Measurements from ENCODE around the gene TMOD1. TPM values are rescaled to one million over a fixed set of nuclear protein-coding genes. Genes with fewer than 3 reads are reported as not detected.

TMOD1 gene
- total and polyA plus RNA-seq, 10 donors = 1.6 to 5.8 (median 2.7) TPM

DNA sequence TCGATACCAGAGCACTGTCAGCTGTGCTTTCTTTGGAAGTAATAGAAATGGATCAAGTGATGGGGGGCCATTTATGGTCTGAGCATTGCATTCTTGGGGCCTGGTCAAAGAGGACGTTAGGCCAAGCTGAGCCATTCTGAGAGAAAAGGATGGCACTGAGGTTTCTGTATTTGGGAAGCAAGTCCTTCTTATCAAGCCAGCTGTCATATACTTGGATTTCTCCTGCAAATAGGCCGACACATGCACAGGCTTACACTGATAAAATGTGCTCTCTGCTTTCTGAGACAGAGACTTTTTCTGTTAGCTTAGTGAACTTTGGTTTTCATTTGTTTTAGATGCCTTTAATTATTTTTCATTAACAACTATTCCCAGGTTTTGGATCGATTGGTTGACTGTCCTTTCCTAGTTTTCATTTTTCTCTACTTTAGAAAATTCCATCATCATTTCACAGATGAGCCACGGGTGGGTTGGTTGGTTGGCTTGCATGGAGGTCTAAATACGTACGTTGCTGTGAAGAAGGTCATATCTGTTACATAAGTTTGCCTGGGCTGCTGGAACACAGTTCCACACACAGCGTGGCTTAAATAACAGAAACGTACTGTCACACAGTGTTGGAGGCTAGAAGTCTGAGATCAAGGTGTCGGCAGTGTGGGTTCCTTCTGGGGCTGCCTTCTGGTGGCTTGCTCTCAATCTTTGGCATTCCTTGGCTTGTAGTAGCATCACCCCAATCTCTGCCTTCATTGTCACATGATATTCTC, 20.3 kb downstream of the TMOD1 start:
- Histone ChIP-seq H3K4me1 (peaks cover 0 to 12% (median 4%) of the 10 kb centered on the region in 6 donors), H3K36me3 (no peaks in the 10 kb centered on the region), H3K4me3 (no peak overlapping the region), H3K27ac (no peak overlapping the region), H3K9me3 (no peaks in the 10 kb centered on the region), H3K27me3 (replicated peaks in 1 of 7) (peaks cover 0 to 33% (median 0%) of the 10 kb centered on the region in 7 donors)
- DNase-seq = no peak
- intact Hi-C loops (cut with DNase I; ENCODE audit: low total_unique reads) = no loop called here
- TF ChIP-seq, protein P1, sequence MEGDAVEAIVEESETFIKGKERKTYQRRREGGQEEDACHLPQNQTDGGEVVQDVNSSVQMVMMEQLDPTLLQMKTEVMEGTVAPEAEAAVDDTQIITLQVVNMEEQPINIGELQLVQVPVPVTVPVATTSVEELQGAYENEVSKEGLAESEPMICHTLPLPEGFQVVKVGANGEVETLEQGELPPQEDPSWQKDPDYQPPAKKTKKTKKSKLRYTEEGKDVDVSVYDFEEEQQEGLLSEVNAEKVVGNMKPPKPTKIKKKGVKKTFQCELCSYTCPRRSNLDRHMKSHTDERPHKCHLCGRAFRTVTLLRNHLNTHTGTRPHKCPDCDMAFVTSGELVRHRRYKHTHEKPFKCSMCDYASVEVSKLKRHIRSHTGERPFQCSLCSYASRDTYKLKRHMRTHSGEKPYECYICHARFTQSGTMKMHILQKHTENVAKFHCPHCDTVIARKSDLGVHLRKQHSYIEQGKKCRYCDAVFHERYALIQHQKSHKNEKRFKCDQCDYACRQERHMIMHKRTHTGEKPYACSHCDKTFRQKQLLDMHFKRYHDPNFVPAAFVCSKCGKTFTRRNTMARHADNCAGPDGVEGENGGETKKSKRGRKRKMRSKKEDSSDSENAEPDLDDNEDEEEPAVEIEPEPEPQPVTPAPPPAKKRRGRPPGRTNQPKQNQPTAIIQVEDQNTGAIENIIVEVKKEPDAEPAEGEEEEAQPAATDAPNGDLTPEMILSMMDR (IDR thresholded peaks at IDR 0.05 in 8 of 11, conservative IDR thresholded peaks at IDR 0.05 in 3 of 11) = no peak
- TF ChIP-seq POLR2A (IDR thresholded peaks at IDR 0.05) (no peak), POLR2AphosphoS5 (IDR thresholded peaks at IDR 0.05) (no peak)
- WGBS, 5 donors = 88 to 93% (median 90%) methylated on average over 10 of the region's 10 CpGs

DNA sequence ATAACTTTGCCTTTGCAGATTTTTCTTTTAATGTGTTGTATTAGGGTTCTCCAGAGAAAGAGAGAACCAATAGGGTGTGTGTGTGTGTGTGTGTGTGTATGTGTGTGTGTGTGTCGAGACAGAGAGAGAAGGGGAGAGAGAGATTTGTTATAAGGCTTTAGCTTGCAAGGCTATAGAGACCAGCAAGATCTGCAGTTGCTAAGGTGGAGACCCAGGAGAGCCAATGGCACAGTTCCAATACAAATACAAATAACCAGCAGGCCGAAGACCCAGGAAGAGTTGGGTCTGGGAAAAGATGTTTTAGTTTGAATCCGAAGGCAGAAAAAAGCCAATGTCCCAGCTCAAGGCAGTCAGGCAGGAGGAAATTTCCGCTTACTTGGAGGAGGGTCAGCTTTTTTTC, 23.0 kb downstream of the TMOD1 start:
- H3K27me3 ChIP-seq (replicated peaks in 1 of 7) = peaks cover 0 to 6% (median 0%) of the 10 kb centered on the region in 7 donors
- 63 to 90% (median 73%) methylated on average over 4 of the region's 4 CpGs for WGBS, 5 donors
- intact Hi-C loops (cut with DNase I; ENCODE audit: low total_unique reads) = no loop called here

DNA sequence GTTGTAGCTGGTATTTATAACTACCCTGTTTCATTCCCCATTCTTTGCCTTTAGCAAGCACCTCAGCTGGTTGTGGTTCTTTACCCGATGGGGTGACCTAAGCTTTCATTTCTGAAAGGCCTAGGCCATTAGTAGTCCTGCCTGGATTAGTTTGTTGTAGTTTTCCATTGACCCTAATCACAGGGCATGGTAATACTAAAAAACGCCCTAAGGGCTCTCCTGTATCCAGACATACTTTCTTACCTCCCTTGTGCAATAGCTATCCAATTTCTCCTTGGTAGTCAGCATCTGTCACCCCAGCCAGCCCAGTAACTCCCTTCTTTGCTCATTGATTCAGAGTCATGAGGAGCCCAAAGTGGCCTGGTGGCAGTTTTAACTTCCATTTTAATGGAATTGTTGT, 24.0 kb downstream of the TMOD1 start:
- Histone ChIP-seq H3K27me3 (replicated peaks in 1 of 7) (no peaks in the 10 kb centered on the region), H3K36me3 (no peaks in the 10 kb centered on the region), H3K9me3 (no peaks in the 10 kb centered on the region), H3K4me1 (no peaks in the 10 kb centered on the region), H3K4me3 (no peak overlapping the region), H3K27ac (no peak overlapping the region)
- TF ChIP-seq POLR2A (IDR thresholded peaks at IDR 0.05) (no peak), POLR2AphosphoS5 (IDR thresholded peaks at IDR 0.05) (no peak)
- TF ChIP-seq, protein P1 (IDR thresholded peaks at IDR 0.05 in 8 of 11, conservative IDR thresholded peaks at IDR 0.05 in 3 of 11) = no peak
- 79 to 88% (median 82%) methylated on average over 2 of the region's 2 CpGs for WGBS, 5 donors
- DNase-seq = no peak
- intact Hi-C loops (cut with DNase I; ENCODE audit: low total_unique reads) = no loop called here

More for the DNA sequence above, 23.0 kb downstream of the TMOD1 start:
- Histone ChIP-seq H3K36me3 (no peaks in the 10 kb centered on the region), H3K9me3 (no peaks in the 10 kb centered on the region), H3K4me3 (no peak overlapping the region), H3K4me1 (no peaks in the 10 kb centered on the region), H3K27ac (no peak overlapping the region)
- DNase-seq = no peak
- TF ChIP-seq POLR2AphosphoS5 (IDR thresholded peaks at IDR 0.05) (no peak), POLR2A (IDR thresholded peaks at IDR 0.05) (no peak)
- TF ChIP-seq, protein P1 (IDR thresholded peaks at IDR 0.05 in 8 of 11, conservative IDR thresholded peaks at IDR 0.05 in 3 of 11) = no peak

DNA sequence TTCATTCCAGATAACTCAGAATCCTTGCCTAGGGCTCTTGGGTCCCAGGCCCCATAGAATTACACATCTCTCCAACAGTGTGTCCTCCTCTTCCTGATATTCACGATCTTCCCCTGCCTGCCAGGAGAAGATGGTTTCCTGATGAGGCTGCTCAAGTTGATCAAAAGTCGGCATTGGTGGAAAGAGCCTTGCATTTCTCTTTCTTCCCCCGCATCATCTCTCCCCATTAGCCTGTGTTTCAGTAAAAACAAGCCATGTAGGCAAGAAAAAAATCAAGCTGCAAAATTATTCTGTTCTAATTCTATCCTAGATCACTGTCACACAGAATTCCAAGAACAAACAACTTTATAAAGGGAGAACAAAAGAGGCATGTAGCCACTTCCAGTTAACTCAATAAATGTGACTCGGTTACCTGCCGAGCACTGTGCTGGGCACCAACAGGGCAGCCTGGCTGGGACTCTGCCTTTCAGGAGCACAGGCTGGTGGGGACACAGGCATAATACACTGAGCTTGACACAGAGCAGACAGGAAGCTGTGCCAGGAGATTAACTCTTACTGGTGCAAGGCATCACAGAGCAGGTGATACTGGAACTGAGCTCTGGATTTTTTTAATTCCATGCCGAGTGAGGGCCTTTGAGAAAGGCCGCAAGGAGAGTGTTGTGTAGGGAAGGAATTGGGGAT, 25.6 kb downstream of the TMOD1 start:
- H3K27me3 ChIP-seq (replicated peaks in 1 of 7) = no peaks in the 10 kb centered on the region
- H3K4me3 ChIP-seq = no peak overlapping the region
- H3K4me1 ChIP-seq = no peaks in the 10 kb centered on the region
- DNase-seq = no peak
- no peaks in the 10 kb centered on the region for H3K36me3 ChIP-seq
- H3K9me3 ChIP-seq = no peaks in the 10 kb centered on the region
- 87 to 92% (median 91%) methylated on average over 7 of the region's 7 CpGs for WGBS, 5 donors
- intact Hi-C loops (cut with DNase I; ENCODE audit: low total_unique reads) = no loop called here
- TF ChIP-seq POLR2AphosphoS5 (IDR thresholded peaks at IDR 0.05) (no peak), POLR2A (IDR thresholded peaks at IDR 0.05) (no peak)
- TF ChIP-seq, protein P1 (IDR thresholded peaks at IDR 0.05 in 8 of 11, conservative IDR thresholded peaks at IDR 0.05 in 3 of 11) = no peak
- H3K27ac ChIP-seq = no peak overlapping the region
